ENCODE data around the gene TMEM135.

Gene TMEM135

DNA sequence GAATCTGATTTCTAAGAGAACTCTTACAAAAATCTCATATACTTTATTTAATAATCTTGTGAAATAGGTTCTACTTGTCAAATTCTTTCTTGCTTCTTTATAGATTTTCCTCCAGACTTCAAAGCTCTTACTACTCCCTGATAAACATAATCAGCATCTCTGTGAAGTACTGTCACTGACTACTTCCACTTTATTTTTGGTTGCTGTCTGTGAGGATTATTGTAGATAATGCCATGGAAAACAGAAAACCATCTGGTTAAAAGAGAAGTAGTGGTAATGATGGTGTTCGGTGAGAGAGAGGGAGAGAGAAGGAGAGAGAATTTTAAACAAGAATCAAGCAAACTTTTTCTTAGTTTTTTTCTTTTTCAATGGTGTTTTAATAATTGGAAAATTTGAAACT lies 152.3 kb downstream of the TMEM135 start:
- no peak for DNase-seq (ENCODE audit: low read depth)
- no peak for TF ChIP-seq CTCF (IDR thresholded peaks at IDR 0.05; ENCODE audit: low read length, missing control alignments)
- H3K4me3 ChIP-seq (replicated peaks; ENCODE audit: low read depth, low read length): no peak overlapping the region

- H3K4me3 ChIP-seq (replicated peaks; ENCODE audit: low read depth, low read length): no peak overlapping the region
- DNase-seq (ENCODE audit: low read depth): no peak
- TF ChIP-seq CTCF (IDR thresholded peaks at IDR 0.05; ENCODE audit: low read length, missing control alignments): no peak
These were observed 156.2 kb downstream of the TMEM135 start for GRCh38 chr11:87193756-87194470.

DNA sequence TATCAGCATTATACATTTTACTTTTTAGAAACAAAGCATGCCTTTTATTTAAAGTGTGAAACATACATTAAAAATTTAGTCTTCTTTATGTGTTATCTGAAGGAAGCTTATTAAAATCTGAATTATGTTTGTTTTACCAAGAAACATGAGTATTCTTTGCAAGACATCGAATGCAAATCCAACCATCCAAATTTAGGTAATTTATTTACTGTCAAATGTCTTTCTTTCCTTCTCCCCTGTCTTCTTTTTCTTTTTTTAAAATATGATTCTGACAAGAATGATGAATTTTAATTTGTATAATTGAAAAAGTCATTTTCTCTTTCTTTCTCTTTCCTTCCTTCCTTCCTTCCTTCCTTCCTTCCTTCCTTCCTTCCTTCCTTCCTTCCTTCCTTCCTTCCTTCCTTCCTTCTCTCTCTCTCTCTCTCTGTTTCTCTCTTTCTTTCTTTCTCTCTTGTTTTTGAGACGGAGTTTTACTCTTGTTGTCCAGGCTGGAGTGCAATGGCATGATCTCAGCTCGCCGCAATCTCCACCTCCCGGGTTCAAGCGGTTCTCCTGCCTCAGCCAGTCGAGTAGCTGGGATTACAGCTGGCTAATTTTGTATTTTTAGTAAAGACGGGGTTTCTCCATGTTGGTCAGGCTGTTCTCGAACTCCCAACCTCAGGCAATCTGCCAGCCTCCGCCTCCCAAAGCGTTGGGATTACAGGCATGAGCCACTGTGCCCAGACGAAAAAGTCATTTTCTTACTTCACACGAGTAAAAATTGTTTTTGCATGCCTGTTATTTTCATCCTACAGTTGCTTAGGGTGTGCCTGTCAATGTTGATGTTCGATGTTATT lies 157.5 kb downstream of the TMEM135 start:
- no peak for TF ChIP-seq CTCF (IDR thresholded peaks at IDR 0.05; ENCODE audit: low read length, missing control alignments)

GRCh38 chr11:87198266-87198881 lies 160.6 kb downstream of the TMEM135 start:
- TF ChIP-seq CTCF (IDR thresholded peaks at IDR 0.05; ENCODE audit: low read length, missing control alignments): no peak
- no peak for DNase-seq (ENCODE audit: low read depth)

More for the DNA sequence above, 157.5 kb downstream of the TMEM135 start:
- no peak overlapping the region for H3K4me3 ChIP-seq (replicated peaks; ENCODE audit: low read depth, low read length)
- no peak for DNase-seq (ENCODE audit: low read depth)

GRCh38 chr11:87201376-87201775 lies 163.6 kb downstream of the TMEM135 start:
- H3K4me3 ChIP-seq (replicated peaks; ENCODE audit: low read depth, low read length): no peak overlapping the region
- no peak for TF ChIP-seq CTCF (IDR thresholded peaks at IDR 0.05; ENCODE audit: low read length, missing control alignments)
- DNase-seq (ENCODE audit: low read depth): no peak

More at GRCh38 chr11:87198266-87198881, 160.6 kb downstream of the TMEM135 start:
- no peak overlapping the region for H3K4me3 ChIP-seq (replicated peaks; ENCODE audit: low read depth, low read length)

GRCh38 chr11:87203907-87204602 lies 166.3 kb downstream of the TMEM135 start:
- no peak for TF ChIP-seq CTCF (IDR thresholded peaks at IDR 0.05; ENCODE audit: low read length, missing control alignments)
- H3K4me3 ChIP-seq (replicated peaks; ENCODE audit: low read depth, low read length): no peak overlapping the region
- no peak for DNase-seq (ENCODE audit: low read depth)
